Gastrocnemius medialis (tissue), 4 donors: ENCODE data around the gene CIT. TPM values are rescaled to one million over a fixed set of nuclear protein-coding genes. Genes with fewer than 3 reads are reported as not detected.

ENCODE experiments used
- ATAC-seq, 2 donors: fragments of 150-250 bp; one replicate each; pipeline ENCODE4 v1.9.1; 2016
- DNase-seq, 2 donors: peaks; one replicate each; pipeline ENCODE4 v3.0.0-alpha.2; 2019
- H3K27ac ChIP-seq, 4 donors: fragments of 200-600 bp; sonication (generic); 1 replicate in 1 of 4; 2 replicates in 3 of 4; pipeline ENCODE4 v1.5.1; 2016 to 2018; ENCODE audit warnings: mild to moderate bottlenecking in 2 of 4, moderate library complexity in 1 of 4
- H3K27me3 ChIP-seq, 3 donors: fragments of 200-600 bp; sonication (generic) in 2 of 3; 1 replicate in 1 of 3; 2 replicates in 2 of 3; pipeline versions ENCODE4 v1.5.1 to v1.6.0; 2016 to 2019; ENCODE audit warnings: mild to moderate bottlenecking in 1 of 3, moderate library complexity in 1 of 3
- H3K36me3 ChIP-seq, 2 donors: fragments of 200-600 bp; sonication (generic) in 1 of 2; one replicate each; pipeline ENCODE4 v1.5.1; 2017 to 2018
- H3K4me1 ChIP-seq, 2 donors: fragments of 200-600 bp; sonication (generic) in 1 of 2; one replicate each; pipeline ENCODE4 v1.5.1; 2016 to 2017; ENCODE audit warnings: mild to moderate bottlenecking in 2 of 2
- H3K4me3 ChIP-seq, 4 donors: fragments of 200-600 bp; sonication (generic) in 3 of 4; 1 replicate in 1 of 4; 2 replicates in 3 of 4; pipeline ENCODE4 v1.5.1; 2016 to 2019; ENCODE audit warnings: mild to moderate bottlenecking in 2 of 4
- H3K9me3 ChIP-seq, 3 donors: fragments of 200-600 bp; sonication (generic) in 2 of 3; 1 replicate in 1 of 3; 2 replicates in 2 of 3; pipeline ENCODE4 v1.5.1; 2016 to 2019
- POLR2A ChIP-seq, 2 donors: fragments of 450-650 bp; IDR thresholded peaks; one replicate each; pipeline ENCODE4 v1.6.1; 2017; ENCODE audit warnings: antibody characterized with exemption in 2 of 2, mild to moderate bottlenecking in 2 of 2, moderate library complexity in 2 of 2
- in situ Hi-C, 4 donors: fragments of 200-750 bp; cut with MboI; loops; one replicate each; pipeline versions ENCODE4 v1.15.0 to v1.8.0; 2017; ENCODE audit warnings: low sequenced_read_pairs in 4 of 4
- intact Hi-C: fragments of 100-400 bp; cut with DNase I; formaldehyde crosslinking; loops from one replicate; pipeline ENCODE4 v1.15.1; 2023; ENCODE audit warnings: low total_unique reads
- total RNA-seq, 4 donors: library from RNA; depleted of rRNA; stranded (reverse); fragments of >200 nt; gene quantifications; one replicate each; pipeline versions ENCODE4 v1.1.0 to v1.2.3, GENCODE V29; 2016
- TF ChIP-seq, protein P1 (sequence below), 5 experiments: fragments of 450-650 bp in 3 of 5; fragments of 200-600 bp in 2 of 5; sonication (generic) in 2 of 5; IDR thresholded peaks in 4 of 5; conservative IDR thresholded peaks in 1 of 5; 1 replicate in 4 of 5; 2 replicates in 1 of 5; pipeline ENCODE4 v1.5.1; 2016 to 2019; ENCODE audit warnings: antibody characterized with exemption in 5 of 5, mild to moderate bottlenecking in 3 of 5, moderate library complexity in 3 of 5

Gene CIT
- total RNA-seq, 4 donors from 2014 or later = 0.05 to 4.0 (median 1.5) TPM

DNA sequence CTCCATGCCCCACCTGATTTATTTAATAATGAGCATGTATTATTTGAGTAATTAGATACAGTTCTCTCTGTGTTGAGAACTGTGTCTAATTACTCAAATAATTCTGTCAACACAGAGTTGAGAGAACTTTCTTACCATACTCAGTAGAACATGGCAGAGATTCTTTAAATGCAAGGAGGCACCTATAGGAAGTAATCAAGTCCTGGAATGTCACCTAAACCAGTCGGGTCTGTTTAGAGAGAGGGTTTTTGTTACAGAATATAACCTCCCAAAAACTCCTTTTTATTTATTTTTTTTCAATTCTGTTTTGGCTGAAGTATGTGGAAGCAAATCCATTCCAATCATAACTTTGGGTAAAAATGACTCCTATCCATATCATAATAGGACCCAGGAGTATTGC is 37.5 kb upstream of the CIT start:
- intact Hi-C loops (no loop called here), in situ Hi-C loops (no loop called here)
- no peaks in the 10 kb centered on the region for H3K36me3 ChIP-seq
- DNase-seq = no peak
- no peaks in the 10 kb centered on the region for H3K27me3 ChIP-seq
- H3K4me3 ChIP-seq = no peak overlapping the region
- no peak for ATAC-seq
- no peak overlapping the region for H3K27ac ChIP-seq
- H3K4me1 ChIP-seq = no peaks in the 10 kb centered on the region
- TF ChIP-seq, protein P1, sequence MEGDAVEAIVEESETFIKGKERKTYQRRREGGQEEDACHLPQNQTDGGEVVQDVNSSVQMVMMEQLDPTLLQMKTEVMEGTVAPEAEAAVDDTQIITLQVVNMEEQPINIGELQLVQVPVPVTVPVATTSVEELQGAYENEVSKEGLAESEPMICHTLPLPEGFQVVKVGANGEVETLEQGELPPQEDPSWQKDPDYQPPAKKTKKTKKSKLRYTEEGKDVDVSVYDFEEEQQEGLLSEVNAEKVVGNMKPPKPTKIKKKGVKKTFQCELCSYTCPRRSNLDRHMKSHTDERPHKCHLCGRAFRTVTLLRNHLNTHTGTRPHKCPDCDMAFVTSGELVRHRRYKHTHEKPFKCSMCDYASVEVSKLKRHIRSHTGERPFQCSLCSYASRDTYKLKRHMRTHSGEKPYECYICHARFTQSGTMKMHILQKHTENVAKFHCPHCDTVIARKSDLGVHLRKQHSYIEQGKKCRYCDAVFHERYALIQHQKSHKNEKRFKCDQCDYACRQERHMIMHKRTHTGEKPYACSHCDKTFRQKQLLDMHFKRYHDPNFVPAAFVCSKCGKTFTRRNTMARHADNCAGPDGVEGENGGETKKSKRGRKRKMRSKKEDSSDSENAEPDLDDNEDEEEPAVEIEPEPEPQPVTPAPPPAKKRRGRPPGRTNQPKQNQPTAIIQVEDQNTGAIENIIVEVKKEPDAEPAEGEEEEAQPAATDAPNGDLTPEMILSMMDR (IDR thresholded peaks at IDR 0.05 in 4 of 5, conservative IDR thresholded peaks at IDR 0.05 in 1 of 5) = no peak
- no peak for TF ChIP-seq POLR2A (IDR thresholded peaks at IDR 0.05)
- no peaks in the 10 kb centered on the region for H3K9me3 ChIP-seq

- intact Hi-C loops = no loop called here
- TF ChIP-seq, protein P1 (IDR thresholded peaks at IDR 0.05 in 4 of 5, conservative IDR thresholded peaks at IDR 0.05 in 1 of 5) = no peak
- no peak for TF ChIP-seq POLR2A (IDR thresholded peaks at IDR 0.05)
- no peaks in the 10 kb centered on the region for H3K4me1 ChIP-seq
- ATAC-seq = no peak
- no peaks in the 10 kb centered on the region for H3K27me3 ChIP-seq
- H3K36me3 ChIP-seq = no peaks in the 10 kb centered on the region
- in situ Hi-C loops = no loop called here
- H3K4me3 ChIP-seq = no peak overlapping the region
- no peak overlapping the region for H3K27ac ChIP-seq
- H3K9me3 ChIP-seq = no peaks in the 10 kb centered on the region
- DNase-seq = no peak
Measured at GRCh38 chr12:119913536-119914330, 36.6 kb upstream of the CIT start.

GRCh38 chr12:119911182-119911581 is 34.1 kb upstream of the CIT start:
- no peak for DNase-seq
- intact Hi-C loops = no loop called here
- Histone ChIP-seq H3K27ac (no peak overlapping the region), H3K9me3 (no peaks in the 10 kb centered on the region), H3K36me3 (no peaks in the 10 kb centered on the region), H3K27me3 (no peaks in the 10 kb centered on the region), H3K4me3 (no peak overlapping the region), H3K4me1 (no peaks in the 10 kb centered on the region)
- TF ChIP-seq, protein P1 (IDR thresholded peaks at IDR 0.05 in 4 of 5, conservative IDR thresholded peaks at IDR 0.05 in 1 of 5) = no peak
- TF ChIP-seq POLR2A (IDR thresholded peaks at IDR 0.05) = no peak
- in situ Hi-C loops = no loop called here
- no peak for ATAC-seq

- no peaks in the 10 kb centered on the region for H3K9me3 ChIP-seq
- intact Hi-C loops = no loop called here
- no peaks in the 10 kb centered on the region for H3K4me1 ChIP-seq
- H3K27me3 ChIP-seq = no peaks in the 10 kb centered on the region
- H3K27ac ChIP-seq = no peak overlapping the region
- no peak for DNase-seq
- no peak overlapping the region for H3K4me3 ChIP-seq
- no peaks in the 10 kb centered on the region for H3K36me3 ChIP-seq
- TF ChIP-seq, protein P1 (IDR thresholded peaks at IDR 0.05 in 4 of 5, conservative IDR thresholded peaks at IDR 0.05 in 1 of 5) = no peak
- no peak for TF ChIP-seq POLR2A (IDR thresholded peaks at IDR 0.05)
- in situ Hi-C loops = no loop called here
- ATAC-seq = no peak
Measured at GRCh38 chr12:119910586-119910985, 33.5 kb upstream of the CIT start.
